Superior temporal gyrus (tissue), 1 donor: ENCODE measurements around the gene WHRN.
A peak's percentile ranks its signal among the peaks of the same experiment; 100 is the strongest.

Experiments used
- DNase-seq: peaks from one replicate; pipeline ENCODE4 v3.0.0-alpha.2; 2016; ENCODE audit errors: extremely low spot score

The WHRN gene

DNA sequence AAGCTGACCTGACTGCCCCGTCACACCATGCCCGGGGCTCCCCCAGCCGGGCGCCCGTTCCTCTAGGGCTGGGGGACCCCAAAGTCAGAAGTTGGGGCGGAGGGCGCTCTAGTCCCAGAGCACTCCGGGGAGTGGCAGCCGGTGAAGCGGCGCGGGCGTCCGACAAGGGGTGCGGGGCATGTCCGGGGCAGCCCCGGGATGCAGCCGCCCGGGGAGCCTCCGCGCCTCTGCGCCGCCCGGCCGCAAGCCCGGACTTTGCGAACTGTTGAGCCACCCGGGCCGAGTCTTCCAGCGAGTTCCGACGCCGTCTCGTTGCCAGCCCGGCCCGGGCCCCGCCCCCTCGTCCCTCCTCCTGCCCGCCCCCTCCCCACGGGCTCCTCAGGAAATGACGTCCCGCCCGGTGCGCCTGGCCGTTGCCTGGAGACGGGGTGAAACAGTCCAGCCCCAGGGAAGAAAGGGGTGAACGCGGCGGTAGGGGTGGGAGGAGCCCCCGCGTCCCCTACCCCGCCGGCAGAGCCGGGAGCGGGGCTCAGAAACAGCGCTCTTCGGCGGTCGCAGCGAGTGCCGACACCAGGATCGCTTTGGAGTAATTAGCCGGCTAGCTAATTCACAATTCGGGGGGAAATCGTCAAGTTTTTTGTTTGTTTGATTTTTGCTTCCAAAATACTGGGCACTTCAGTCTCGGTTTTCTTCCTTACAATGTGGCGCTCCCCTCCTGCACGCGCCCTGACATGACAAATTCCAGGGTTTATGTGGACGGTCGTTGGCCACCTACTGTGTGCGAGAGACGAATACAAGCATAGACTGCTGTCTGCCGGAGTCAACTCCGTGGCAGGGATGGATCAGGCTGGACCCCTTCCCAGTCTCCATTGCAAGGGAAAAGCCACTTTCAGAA, at the start of gene WHRN:
WHRN (minus strand) TSS at position 287 of the 895 bp plus-strand sequence. CDS start 672 bp downstream, outside the sequence.
- DNase-seq, result peak; percentile 84

DNA sequence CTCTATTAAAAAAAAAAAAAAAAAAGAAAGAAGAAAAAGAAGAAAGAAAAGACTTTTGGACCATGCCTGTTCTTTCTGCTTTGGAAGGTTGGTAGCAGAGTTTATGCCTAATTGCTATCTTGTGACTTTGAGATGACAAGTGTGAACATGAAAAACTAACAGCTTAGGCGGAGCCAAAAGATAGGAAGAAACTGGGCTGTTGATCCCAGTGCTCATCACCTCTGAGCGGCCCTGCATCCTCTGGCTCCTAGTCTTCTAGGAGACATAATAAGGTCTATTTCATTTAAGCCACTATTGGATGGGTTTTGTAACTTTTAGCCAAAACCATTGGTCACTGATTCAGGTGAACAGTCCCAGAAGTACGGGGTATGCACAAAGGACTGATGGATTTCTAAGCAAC, 47.9 kb upstream of the WHRN start:
- no peak for DNase-seq

DNA sequence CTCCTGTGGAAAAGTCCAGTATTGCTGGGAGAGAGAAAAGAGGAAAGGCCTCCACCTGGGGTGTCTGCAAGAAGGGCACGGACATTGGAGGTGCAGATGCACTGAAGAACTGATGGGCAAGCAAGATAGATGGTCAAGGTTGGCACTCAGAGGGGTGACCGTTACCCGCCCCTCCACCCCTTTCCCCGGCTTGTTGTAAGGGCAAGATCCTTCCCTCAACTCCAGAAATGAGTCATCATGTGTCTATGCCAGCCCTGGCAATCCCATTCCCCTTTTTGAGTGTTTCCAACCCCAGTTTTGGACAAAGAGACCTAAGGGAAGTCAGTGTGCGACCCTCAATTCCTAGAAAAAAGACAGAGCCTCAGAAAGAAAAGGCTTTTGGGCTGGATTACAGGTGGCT, 47.4 kb upstream of the WHRN start:
- DNase-seq, result no peak

DNA sequence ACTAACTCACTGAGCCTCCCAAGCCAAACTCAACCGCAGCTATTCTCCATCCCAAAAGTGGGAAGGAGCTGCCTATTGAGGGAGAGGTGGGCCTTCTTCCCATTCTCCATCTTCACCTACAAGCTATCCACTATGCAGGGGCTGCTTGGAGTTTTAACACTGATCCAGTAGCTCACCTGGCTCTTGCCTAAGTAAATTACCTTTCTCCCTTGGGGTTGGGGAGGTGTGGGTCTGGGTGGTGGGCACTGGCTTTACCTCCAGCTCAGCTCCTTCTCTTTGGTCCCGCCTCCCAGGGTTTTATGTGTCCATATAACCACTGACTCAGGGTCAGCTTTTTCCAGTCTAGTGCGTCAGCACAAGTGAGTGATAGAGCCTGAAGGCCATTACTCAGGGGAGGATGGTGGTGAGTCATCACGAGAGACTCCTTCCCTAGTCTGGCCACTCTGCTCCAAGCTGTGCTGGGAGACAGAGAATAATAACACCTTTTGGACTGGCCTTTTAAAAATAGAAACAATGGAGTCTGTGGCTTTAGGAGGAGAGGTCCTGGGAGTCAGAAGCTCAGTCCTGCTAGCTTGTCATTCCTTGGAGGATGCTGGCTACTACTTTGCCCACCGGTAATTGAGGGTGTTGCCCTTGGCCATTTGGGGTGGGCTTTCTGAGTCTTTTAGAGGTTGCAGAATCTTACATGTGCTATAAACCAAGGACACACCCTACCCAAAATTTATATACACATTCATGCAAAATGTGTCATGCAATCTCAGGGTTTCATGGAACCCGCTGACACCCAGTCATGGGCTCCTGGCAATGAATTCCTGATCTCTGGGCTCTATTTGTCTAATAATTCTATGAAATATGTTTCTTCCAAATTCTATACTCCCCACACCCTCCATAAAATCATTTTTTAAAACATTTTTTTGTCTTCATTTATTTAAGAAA, 46.7 kb upstream of the WHRN start:
- DNase-seq, result no peak

DNA sequence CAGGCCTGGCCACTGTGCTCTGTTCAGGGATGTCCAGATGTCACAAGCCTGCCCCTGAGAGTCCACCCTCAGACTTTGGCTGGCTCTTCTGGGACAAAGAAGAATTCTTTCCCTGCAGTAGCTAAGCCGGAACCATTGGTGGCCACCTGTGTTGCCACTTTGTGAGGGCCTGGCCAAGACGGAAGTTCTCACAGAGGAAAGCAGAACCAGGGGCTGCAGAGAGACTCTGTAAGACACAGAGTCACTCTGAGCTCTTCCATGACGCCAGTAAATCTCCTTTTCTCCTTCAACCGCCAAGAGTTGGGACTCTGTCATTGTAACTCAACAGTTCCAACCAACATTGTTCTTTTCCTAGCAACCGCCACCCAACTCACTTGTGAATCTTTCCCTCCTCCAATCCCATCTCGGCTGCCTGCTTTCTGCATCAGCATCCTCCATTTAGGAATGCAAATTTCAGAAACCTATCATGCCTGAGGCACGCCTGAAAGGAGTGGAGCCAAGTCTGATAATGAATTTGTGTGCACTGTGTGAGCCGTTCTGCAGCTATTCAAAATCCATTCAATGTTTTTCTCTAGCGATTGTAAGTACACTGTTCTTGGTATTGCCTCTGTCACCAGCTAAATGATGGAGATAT, 44.5 kb upstream of the WHRN start:
- DNase-seq, result no peak

DNA sequence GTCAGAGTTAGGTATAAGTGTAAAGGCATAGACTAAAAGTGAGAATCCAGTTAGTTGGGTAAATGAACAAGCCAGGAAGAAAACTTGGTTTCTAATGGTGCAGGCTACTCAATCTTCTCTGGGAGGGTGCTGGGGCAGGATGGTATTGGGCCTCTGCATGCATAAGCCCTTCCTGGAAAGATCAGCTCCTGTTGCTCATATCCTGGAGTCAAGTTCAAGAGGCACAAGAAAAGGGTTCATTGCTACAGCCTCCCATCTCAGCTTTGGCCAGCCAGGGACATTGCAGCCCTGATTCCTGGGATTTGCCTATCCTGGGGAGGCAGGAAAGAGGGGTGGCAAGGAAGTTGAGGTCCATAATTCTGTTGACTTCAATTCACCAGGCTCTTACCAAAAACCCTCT, 41.6 kb upstream of the WHRN start:
- no peak for DNase-seq

DNA sequence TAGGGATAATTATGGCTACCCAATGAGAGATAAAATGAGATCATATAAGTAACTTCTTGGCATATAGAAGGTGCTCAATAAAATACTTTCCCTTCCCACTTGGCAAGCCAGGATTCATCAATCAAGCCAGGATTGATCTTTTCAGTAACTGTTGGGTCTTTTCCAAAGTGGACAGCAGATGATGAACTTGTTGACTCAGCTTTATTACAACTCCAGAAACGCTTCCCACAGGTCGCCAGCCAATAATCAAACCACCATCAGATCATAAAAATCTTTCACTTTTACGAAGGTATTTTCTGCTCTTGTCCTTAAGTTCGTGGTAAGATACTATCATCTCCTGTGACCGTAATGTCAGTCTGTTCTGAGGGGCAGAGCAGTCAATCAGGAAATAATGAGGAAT, 39.8 kb upstream of the WHRN start:
- no peak for DNase-seq

DNA sequence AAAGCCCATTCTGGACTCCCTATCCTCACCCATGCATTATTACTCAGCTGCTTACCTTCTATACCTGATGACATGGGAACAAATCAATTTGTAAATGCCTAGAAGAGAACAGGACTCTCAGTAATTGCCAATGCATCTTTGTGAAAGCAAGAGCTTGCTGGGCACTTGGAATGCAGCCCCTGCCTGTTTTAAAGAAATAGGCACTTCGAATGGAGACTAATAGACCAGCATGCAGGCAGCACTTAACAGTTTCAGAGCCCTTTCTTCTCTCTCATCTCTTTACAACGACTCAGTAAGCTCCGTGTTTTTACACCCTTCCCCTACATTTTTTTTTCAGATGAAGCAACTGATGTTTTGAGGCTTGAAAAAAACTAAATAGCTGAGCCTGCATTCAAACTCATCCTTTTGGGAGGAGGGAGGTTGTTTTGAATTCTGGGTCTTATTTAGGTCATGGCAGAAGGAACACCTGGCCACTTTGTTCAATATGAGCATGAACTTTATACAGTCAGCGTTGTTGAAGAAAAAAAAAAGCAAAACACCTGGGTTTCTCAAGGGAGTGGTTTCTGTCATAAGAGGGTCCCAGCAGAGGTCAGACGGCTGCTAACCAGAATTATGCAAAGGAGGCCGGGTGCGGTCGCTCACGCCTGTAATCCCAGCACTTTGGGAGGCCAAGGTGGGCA, 34.6 kb upstream of the WHRN start:
- no peak for DNase-seq

DNA sequence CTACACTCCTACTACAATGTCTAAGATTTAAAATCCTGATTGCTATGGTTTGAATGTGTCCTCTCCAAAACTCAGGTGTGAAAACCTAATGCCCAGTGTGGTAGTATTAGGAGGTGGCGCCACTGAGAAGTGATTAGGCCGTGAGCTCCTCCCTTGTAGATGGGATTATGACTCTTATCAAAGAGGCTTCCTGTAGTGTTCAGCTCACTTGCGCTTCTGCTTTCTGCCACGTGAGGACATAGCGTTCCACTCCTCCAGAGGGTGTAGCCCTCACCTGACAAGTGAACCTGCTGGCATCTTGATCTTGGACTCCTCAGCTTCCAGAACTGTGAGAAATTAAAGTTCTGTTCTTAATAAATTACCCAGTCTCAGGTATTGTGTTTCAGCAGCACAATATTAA, 33.0 kb upstream of the WHRN start:
- no peak for DNase-seq

DNA sequence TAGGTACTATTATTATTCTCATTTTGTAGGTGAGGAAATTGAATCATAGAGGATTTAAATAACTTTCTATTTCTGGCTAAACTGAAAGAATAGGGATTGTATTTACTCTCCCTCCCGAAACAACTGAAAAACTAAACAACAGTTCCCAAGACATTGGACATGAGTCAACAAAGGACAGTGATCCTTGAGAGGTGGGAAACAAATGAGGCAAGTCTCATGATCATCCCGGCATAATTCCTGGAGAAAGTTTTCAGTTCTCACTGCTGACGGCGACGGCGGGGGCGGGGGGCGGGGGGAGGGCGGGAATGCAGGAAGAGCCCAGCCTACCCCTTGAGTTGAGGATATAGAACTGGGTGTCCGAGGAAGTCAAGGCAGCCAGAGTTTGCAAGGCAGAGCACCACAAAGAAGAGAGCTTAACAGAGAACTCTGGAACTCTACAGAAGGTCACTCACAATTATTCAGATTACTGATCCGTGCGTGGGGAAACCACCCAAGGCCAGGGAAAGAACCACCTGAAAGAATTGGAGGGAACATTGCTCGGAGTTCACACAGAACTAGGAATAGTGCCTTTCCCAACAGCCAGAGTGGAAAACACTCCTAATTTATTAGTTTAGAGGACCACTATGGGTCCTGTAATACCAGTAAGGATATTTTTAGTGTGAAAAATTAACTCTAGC, 27.4 kb upstream of the WHRN start:
- no peak for DNase-seq

DNA sequence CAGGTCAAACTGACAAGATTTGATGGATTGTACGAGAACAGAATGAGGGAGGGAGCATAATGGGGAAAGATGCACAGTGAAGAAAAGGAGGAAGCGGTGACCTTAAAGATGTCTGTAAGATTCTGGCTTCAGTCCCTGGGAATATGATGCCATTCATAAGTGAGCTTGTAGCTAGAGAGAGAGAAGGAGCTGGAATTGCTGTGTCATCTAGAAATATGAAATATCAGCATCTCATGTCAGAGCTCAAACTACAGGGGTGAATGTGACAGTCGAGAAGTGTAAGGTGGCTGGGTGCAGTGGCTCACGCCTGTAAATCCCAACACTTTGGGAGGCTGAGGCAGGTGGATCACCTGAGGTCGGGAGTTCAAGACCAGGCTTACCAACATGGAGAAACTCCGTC, 24.0 kb upstream of the WHRN start:
- no peak for DNase-seq

DNA sequence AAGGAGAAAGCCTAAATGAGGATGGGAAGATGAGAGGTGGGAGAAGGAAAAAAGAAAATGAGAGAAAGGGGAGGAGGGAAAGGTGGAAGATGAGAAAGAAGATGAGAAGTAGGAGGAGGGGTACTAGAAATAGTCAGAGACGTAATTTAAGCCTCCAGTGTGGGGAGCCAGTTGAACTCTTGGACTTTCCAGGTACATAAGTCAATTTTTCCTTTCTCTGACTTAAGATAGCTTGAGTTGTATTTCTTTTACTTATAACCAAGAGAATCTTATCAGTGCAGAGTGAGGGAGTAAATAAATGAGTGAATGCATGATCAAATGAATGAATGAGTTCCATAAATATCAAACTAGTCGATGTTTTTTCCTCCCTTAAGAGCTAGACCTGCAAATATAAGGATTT, 21.5 kb upstream of the WHRN start:
- DNase-seq, result no peak

DNA sequence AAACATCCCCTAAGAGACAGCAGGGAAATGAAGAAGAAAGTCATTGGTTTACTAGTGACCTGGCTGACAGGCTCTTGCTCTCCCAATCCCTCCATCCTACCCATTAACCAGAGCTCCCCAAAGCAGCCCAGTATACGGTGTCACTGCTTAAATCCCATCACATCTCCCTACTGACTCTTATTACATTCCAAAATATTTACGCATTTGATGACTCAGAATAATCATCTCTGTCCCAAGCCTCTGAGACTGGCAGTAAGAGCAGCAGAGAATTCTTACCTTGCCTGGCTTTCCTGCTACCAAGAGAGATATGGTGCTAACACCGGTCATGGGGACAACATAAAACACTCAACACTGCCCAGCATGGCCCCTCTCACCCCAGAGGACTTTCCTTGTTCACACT, 20.2 kb upstream of the WHRN start:
- DNase-seq, result no peak

DNA sequence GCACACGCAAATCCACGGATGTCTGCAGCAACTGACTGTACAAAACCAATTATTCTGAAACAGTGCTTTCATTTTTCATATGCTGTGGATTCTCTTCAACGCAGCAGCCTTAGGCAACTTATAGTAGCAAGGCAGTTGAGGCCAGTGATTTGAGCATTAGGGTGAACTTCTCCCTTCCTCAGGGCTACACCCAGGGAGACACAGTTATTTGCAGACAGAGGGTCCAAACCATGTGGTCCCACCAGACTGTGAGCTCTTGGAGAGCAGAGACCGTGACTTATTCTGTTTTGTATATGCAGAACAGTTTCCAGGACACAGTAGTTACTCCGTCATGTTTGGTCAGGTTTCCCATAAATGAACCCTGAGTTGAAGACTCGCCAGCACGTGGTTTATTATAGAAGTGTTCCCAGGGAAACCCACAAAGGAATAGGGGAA, 19.0 kb upstream of the WHRN start:
- no peak for DNase-seq

DNA sequence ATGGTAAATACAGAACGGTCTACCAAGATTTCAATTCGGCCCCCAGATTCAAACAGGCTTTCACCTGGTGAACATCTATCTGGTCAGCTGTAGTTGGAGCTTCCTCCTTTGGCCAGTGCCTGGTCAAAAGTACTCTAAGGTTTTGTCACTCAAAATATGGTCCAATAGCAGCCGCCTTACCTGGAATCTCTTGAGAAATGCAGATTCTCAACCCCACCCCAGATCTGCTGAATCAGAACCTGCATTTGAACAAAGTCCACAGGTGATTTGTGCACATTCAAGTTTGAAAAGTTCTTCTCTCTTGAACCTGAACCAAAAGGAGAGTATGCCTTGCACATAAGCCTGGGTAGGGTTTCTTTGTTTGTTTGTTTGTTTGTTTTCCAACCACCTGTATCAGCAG, 17.6 kb upstream of the WHRN start:
- DNase-seq, result no peak

DNA sequence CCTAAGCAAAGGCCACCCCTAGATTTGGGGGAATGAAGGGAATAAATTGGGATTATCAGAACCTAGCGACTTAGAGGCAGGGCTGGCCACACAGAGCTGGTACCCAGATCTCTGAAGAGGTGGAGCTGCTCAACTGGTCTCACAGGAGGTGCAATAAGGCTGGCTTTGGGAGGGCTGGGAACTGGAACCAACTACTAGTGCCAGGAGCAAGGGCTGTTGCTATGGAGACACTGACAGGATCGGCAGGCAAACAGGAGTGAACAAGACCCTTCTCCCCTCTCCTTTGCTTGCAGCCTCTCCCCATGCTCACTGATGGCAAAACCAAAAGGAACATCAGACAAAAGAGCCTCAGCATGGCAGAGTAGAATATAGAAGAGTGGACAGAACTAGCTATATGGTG, 17.0 kb upstream of the WHRN start:
- DNase-seq, result no peak

DNA sequence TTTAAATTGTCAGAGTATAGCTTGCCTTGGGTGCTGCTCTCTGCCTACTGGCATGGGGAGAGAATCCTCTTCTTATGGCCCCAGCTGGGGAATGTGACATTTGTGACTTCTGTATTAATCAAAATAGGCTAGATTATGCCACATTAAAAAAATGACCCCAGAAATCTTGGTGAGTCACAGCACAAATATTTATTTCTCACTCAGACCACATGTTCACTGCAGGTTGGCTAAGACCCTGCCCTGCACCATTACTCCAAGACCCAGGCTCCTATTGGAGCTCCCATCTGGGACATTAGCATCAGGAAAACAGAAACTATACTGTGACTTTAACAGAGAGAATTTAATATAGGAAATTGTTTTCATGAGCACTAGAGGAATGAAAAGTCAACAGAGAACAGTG, 16.6 kb upstream of the WHRN start:
- no peak for DNase-seq

DNA sequence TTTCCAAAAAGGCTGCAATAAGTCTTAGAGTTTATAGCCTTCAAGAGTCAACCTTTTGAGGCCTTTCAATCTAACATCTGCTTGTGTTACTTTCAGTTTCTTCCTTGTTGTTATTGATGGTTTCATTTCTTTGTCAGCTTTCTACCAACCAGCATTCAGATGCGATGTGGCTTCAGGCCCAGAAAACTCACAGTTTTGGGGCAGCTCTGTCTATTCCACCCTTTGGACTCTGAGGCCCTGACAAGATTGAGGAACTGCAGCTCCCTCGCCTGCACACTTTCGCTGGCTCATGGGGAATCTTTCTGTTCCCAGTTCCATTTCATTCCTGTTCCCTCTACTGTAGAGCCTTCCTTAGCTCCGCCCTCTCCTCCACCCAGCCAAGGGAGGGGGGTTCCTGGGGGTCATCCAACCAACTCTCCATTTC, 13.3 kb upstream of the WHRN start:
- no peak for DNase-seq

DNA sequence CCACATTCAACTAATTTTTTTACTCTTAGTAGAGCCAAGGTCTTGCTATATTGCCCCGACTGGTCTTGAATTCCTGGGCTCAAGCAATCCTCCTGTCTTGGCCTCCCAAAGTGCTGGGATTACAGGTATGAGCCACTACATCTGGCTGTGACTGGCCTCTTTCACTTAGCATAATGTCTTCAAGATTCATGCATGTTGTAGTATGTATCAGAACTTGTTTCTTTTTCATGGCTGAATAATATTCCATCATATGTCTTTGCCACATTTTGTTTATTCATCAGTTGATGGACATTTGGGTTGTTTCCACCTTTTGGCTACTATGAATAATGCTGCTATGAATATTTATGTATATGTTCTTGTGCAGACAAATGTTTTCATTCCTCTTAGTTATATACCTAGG, 12.8 kb upstream of the WHRN start:
- no peak for DNase-seq

DNA sequence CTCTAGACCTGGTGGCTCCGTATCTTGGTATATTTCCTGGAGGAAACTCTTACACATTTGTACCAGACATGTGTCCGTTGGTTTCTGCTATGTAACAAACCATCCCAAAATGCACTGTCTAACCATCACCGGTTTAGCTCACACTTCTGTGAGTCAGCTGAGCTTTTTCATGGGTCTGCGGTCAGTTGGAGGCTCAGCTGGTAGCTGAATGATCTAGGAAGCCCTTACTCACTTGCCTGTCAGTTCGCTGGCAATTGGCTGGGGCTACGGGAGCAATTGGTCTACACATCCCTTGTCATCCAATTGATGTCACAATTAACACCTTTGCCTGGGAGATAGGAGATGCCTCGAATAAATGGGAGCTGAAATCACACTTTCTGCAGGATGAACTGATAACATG, 11.6 kb upstream of the WHRN start:
- no peak for DNase-seq

DNA sequence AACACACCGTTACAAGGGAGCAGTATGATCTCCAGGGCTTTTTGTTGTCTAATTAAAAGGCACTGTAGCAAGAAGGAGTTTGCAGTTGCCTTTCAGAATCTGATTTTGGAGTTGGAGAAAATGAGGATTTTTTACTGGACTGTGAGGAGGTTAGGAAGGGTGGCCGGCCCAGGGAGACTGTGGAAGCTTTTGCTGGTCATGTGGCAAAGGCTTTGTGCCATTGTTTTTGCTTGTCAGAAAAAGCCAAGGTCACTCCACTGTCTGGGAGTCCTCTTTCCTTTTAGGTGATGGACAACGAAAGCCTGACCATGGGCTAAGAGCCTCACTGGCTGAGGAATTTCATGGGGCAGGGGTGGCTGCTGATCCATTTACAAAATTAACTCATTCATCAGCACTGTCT, 10.3 kb upstream of the WHRN start:
- no peak for DNase-seq
